Neural cell (in vitro differentiated cells): ENCODE results near the gene GNG14. TPM values are rescaled to one million over a fixed set of nuclear protein-coding genes. Genes with fewer than 3 reads are reported as not detected.

Experiments used
- H2AFZ ChIP-seq: fragments of 200-600, 300-800 bp; sonication (generic), shearing (Covaris generic); 2 replicates; pipeline ENCODE4 v1.6.0; 2014; ENCODE audit warnings: low read depth, mild to moderate bottlenecking, antibody characterized with exemption, low read length, moderate library complexity
- H3F3A ChIP-seq: fragments of 200-600 bp; shearing (Covaris generic); 2 replicates; pipeline ENCODE4 v1.6.1; 2016; ENCODE audit warnings: mild to moderate bottlenecking, moderate library complexity, mixed read lengths, antibody characterized with exemption, low read length; ENCODE audit not compliant: insufficient read depth, poor library complexity, severe bottlenecking
- H3K27ac ChIP-seq: fragments of 200-600, 300-800 bp; sonication (generic), shearing (Covaris generic); 2 replicates; pipeline ENCODE4 v1.5.1; 2014; ENCODE audit warnings: mild to moderate bottlenecking, low read length, moderate library complexity
- H3K27me3 ChIP-seq: fragments of 300-800, 200-600 bp; sonication (generic), shearing (Covaris generic); 2 replicates; pipeline ENCODE4 v1.6.0; 2014; ENCODE audit warnings: mild to moderate bottlenecking, low read depth, low read length, moderate library complexity; ENCODE audit not compliant: insufficient read depth
- H3K36me3 ChIP-seq: fragments of 300-800, 200-600 bp; sonication (generic), shearing (Covaris generic); 2 replicates; pipeline ENCODE4 v1.5.1; 2014; ENCODE audit warnings: mild to moderate bottlenecking, antibody characterized with exemption, low read length, moderate library complexity; ENCODE audit not compliant: insufficient read depth
- H3K4me2 ChIP-seq: fragments of 300-800, 200-600 bp; sonication (generic), shearing (Covaris generic); 2 replicates; pipeline ENCODE4 v1.6.0; 2014; ENCODE audit warnings: mild to moderate bottlenecking, low read length
- H3K4me3 ChIP-seq: fragments of 300-800, 200-600 bp; sonication (generic), shearing (Covaris generic); 2 replicates; pipeline ENCODE4 v1.5.1; 2014; ENCODE audit warnings: mild to moderate bottlenecking, low read length, moderate library complexity
- H3K79me2 ChIP-seq: fragments of 200-600 bp; shearing (Covaris generic); replicated peaks from 2 replicates; pipeline ENCODE4 v1.6.0; 2014; ENCODE audit warnings: mild to moderate bottlenecking, low read length, moderate library complexity; ENCODE audit not compliant: insufficient read depth
- H3K9ac ChIP-seq: fragments of 300-800, 200-600 bp; sonication (generic), shearing (Covaris generic); 2 replicates; pipeline ENCODE4 v1.6.1; 2016; ENCODE audit warnings: mild to moderate bottlenecking, low read length, mixed read lengths
- H3K9me2 ChIP-seq: fragments of 200-600 bp; shearing (Covaris generic); 2 replicates; pipeline ENCODE4 v1.6.1; 2016; ENCODE audit warnings: mild to moderate bottlenecking, low read length, mixed read lengths; ENCODE audit not compliant: insufficient read depth
- H3K9me3 ChIP-seq: fragments of 200-600, 300-800 bp; sonication (generic), shearing (Covaris generic); 2 replicates; pipeline ENCODE4 v1.6.1; 2016; ENCODE audit warnings: mild to moderate bottlenecking, mixed run types, low read length, moderate library complexity, mixed read lengths
- H4K20me1 ChIP-seq: fragments of 200-600 bp; shearing (Covaris generic); 2 replicates; pipeline ENCODE4 v1.6.1; 2016; ENCODE audit warnings: mild to moderate bottlenecking, mixed run types; ENCODE audit not compliant: insufficient read depth
- CTCF ChIP-seq: fragments of 450-650 bp; IDR thresholded peaks from 2 replicates; pipeline ENCODE4 v1.5.1; 2014; ENCODE audit warnings: antibody characterized with exemption, mild to moderate bottlenecking, moderate library complexity; ENCODE audit not compliant: poor library complexity, severe bottlenecking
- EP300 ChIP-seq: fragments of 450-650 bp; conservative IDR thresholded peaks from 2 replicates; pipeline ENCODE4 v1.6.1; 2014; ENCODE audit warnings: antibody characterized with exemption, mild to moderate bottlenecking, moderate library complexity; ENCODE audit not compliant: poor library complexity, severe bottlenecking
- EZH2 ChIP-seq: fragments of 200-600, 300-800 bp; shearing (Covaris generic), sonication (generic); IDR thresholded peaks from 2 replicates; pipeline ENCODE4 v1.6.1; 2014; ENCODE audit warnings: antibody characterized with exemption, low read length, borderline replicate concordance, mild to moderate bottlenecking; ENCODE audit not compliant: insufficient read depth, poor library complexity, severe bottlenecking
- MXI1 ChIP-seq: fragments of 450-650 bp; conservative IDR thresholded peaks from 2 replicates; pipeline ENCODE4 v1.6.1; 2014; ENCODE audit warnings: antibody characterized with exemption, mild to moderate bottlenecking; ENCODE audit not compliant: poor library complexity, severe bottlenecking
- POLR2AphosphoS5 ChIP-seq: IDR thresholded peaks from 2 replicates; pipeline ENCODE4 v1.6.1; 2012
- RAD21 ChIP-seq: fragments of 450-650 bp; conservative IDR thresholded peaks from 2 replicates; pipeline ENCODE4 v1.6.1; 2014; ENCODE audit warnings: antibody characterized with exemption, mild to moderate bottlenecking, moderate library complexity
- REST ChIP-seq: IDR thresholded peaks from 2 replicates; pipeline ENCODE4 v1.6.1; 2012; ENCODE audit warnings: borderline replicate concordance
- SMC3 ChIP-seq: fragments of 450-650 bp; conservative IDR thresholded peaks from 2 replicates; pipeline ENCODE4 v1.6.1; 2014; ENCODE audit warnings: antibody characterized with exemption, mild to moderate bottlenecking, moderate library complexity; ENCODE audit not compliant: poor library complexity
- TAF1 ChIP-seq: IDR thresholded peaks from 2 replicates; pipeline ENCODE4 v1.6.1; 2012; ENCODE audit warnings: low read depth
- polyA minus RNA-seq: library from RNA; depleted of rRNA, polyadenylated mRNA; stranded (reverse); fragments of >200 nt; gene quantifications from 2 replicates; pipeline ENCODE4 v1.2.3, GENCODE V29; 2014
- polyA plus RNA-seq: library from polyadenylated mRNA; depleted of rRNA; stranded (reverse); fragments of >200 nt; gene quantifications from 2 replicates; pipeline ENCODE4 v1.2.3, GENCODE V29; 2014

Gene GNG14
- polyA plus RNA-seq = not detected in 2 replicates
- polyA minus RNA-seq = not detected in 2 replicates

- Histone ChIP-seq H3K9me2 (no peaks in the 10 kb centered on the region), H3K4me2 (no peak within 1 kb of the TSS), H3K9me3 (no peaks in the 10 kb centered on the region), H3K79me2 (no peaks in the 10 kb centered on the region), H3K27me3 (no peaks in the 10 kb centered on the region), H3F3A (no peaks in the 10 kb centered on the region), H3K36me3 (no peaks in the 10 kb centered on the region), H3K9ac (no peak within 1 kb of the TSS), H4K20me1 (no peaks in the 10 kb centered on the region), H3K4me3 (no peak within 1 kb of the TSS), H2AFZ (no peak within 1 kb of the TSS), H3K27ac (no peak within 1 kb of the TSS)
- TF ChIP-seq REST (no peak), MXI1 (no peak), SMC3 (no peak), POLR2AphosphoS5 (no peak), CTCF (no peak)
Measured at GRCh38 chr19:12687496-12688196, at the start of gene GNG14. TSS of gene GNG14 (plus strand) at chr19:12687998. CDS start at chr19:12688049, 51 bp downstream.

GRCh38 chr19:12638611-12639182, 49.1 kb upstream of the GNG14 start:
- Histone ChIP-seq H3K4me3 (no peak overlapping the region), H3F3A (no peaks in the 10 kb centered on the region), H3K27me3 (no peaks in the 10 kb centered on the region), H3K9ac (no peak overlapping the region), H3K9me3 (no peaks in the 10 kb centered on the region), H3K79me2 (no peaks in the 10 kb centered on the region), H3K27ac (no peak overlapping the region), H3K9me2 (no peaks in the 10 kb centered on the region), H4K20me1 (no peaks in the 10 kb centered on the region), H3K36me3 (no peaks in the 10 kb centered on the region), H3K4me2 (no peak overlapping the region), H2AFZ (no peak overlapping the region)
- TF ChIP-seq POLR2AphosphoS5 (no peak), CTCF (no peak), TAF1 (no peak), EZH2 (no peak), REST (no peak), RAD21 (no peak), MXI1 (no peak), EP300 (no peak), SMC3 (no peak)
